Stimulated activated CD8-positive, alpha-beta memory T cell treated with anti-CD3 and anti-CD28 coated beads, Interleukin-7, amount 100 ng/mL, for 48 hours (primary cell): ENCODE data around the gene OR6C76.
"Not testable (repeated sequence)": the region's sequence is repeated elsewhere in the genome, so short reads cannot be mapped to it uniquely, and the experiment has no call there.

ENCODE experiments used
- DNase-seq, 2 donors: peaks; one replicate each; pipeline ENCODE4 v3.0.0-alpha.2; 2020; ENCODE audit warnings: low read depth in 1 of 2; ENCODE audit errors: extremely low read depth in 1 of 2

The OR6C76 gene

GRCh38 chr12:55425954-55426353 is at the start of gene OR6C76:
TSS of gene OR6C76 (plus strand) at chr12:55426254. CDS start at chr12:55426254, 0 bp downstream.
- no peak for DNase-seq

DNA sequence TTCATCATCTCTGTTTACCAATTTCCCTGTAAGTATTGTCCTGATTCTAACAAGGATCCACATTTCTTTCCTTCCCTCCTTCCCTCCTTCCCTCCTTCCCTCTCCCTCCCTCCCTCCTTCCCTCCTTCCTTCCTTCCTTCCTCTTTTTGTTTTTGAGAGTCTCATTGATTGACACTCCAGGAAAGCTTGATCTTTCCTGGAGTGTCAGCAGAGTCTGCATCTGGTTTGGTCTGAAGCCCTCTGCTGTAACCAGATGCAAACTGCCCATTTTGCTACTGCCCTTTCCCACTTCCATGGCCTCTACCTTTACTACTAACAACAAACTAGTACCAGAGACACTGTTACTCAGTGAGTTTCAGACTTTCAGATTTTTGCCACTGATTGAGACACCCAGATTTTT is 40.2 kb upstream of the OR6C76 start:
- DNase-seq: no peak

DNA sequence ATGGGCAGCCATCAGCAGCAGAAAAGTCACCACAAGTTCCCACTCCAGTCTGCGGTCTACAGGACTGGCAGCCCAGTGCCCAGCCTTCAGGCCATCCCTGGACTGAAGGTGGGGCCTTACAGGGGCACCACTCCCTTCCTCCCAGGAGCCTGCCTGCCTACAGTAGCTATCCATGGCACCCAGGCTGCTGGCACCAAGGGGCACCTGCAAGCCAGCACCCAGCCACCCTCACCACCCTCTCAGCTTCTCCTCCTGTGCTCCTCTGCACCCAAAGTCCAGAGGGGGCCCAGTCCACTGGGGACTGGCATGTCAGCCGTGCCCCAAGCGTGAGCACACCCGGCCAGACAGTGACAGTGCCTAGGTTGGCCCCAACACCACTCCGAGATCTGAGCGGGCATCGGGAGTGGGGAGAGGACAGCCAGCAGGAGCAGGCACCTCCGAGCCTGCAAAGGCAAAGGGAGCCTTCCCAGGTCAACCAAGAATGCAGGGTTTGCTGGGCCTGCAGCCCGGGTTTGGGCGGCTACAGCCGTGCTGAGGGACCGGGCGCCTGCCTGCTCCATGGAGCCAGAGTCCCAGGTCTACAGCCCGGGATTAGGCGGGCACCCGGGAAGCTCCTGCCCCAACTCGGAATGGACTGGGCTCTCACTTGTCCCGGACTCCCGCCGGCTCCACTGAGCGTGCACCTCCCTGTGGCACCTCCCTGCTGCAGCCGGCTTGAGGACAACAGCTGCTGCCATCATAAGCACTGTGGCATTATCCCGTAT is 33.8 kb upstream of the OR6C76 start:
- no peak for DNase-seq

GRCh38 chr12:55396326-55396725 is 29.7 kb upstream of the OR6C76 start:
- no peak for DNase-seq

DNA sequence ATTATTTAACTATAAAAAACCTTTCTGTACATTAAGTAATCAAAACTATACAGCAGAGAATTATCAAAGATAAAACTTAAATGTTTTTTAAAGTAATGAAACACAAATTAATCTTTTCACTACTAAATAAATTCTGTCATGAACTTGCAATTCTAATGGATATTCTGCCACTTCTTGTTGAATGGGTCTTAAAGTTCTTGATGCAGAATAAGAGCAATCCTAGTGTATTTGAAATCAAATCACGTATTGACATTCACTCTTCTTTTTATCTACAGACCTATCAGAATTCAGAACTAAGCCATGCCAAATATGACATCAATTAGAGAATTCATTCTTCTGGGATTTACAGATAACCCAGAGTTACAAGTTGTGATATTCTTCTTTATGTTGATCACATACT is 25.8 kb upstream of the OR6C76 start, which contains the start of gene OR6C65:
OR6C65 (plus strand) TSS at position 301 of the 400 bp plus-strand sequence; CDS start at position 301, 0 bp downstream.
- no peak for DNase-seq

- no peak for DNase-seq
These were observed 18.2 kb upstream of the OR6C76 start for GRCh38 chr12:55407866-55408265.

- not testable (repeated sequence) for DNase-seq
These were observed 16.9 kb upstream of the OR6C76 start for GRCh38 chr12:55409133-55409532.

DNA sequence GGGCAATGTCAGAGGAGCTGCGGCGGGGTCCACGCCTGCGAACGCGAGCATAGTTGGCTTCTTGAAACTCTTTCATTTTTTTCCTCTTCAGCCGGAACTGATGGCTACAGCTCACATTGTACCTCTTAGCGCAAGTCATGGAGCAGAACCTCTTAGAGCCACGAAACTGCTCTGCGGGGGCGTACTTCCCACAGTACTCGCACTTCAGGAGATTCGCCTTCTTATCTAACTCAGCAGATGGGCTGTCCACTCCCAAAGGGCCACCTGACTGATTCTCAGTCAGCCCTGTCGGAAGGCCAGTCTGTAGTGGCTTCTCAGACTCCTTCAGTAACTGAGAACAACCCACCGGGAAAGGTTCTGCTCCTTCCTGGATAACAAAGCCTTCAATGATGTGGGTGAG is 13.9 kb upstream of the OR6C76 start:
- not testable (repeated sequence) for DNase-seq

DNA sequence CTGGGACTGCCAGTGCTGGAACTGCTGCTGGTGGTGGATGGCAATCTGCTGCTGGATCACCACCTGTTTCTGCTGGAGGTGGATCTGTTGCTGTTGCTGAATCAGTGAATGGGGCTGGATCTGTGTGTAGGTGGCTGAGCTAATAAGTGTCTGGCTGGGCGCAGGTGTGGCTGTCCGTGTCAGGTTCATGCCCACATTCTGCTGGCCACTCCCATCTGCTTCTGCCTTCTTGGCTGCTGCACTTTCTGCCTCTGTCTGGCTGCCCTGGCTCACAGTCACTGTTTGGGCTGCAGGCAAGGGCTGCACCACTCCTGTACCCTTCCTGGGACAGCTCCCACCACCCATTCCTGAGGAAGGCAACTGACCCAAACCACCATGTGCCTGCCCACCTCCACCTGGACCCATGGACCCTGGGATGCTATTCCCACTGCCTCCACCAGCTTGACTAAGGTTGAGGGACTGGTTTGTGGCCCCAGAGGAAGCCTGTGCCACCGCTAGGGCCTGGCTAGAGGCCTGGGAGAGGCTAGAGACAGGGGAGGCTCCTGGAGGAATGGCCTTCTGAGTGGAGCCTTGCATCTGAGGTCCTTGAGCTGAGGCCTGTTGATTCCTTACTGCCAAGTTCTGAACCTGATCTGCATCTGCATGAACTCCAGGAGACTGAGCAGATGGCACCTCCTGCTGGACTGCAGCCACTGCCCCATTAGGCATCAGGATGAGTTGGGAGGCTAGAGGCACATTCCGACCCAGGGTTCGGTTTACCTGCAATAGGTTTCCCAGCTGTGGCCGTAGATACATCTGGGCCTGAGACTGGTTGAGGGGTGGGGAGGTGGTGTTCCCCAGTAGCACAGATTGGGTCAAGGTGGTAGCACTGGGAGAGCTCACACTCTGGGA is 12.3 kb upstream of the OR6C76 start:
- not testable (repeated sequence) for DNase-seq

- DNase-seq: not testable (repeated sequence)
These were observed 11.6 kb upstream of the OR6C76 start for GRCh38 chr12:55414396-55414823.

- DNase-seq: not testable (repeated sequence)
These were observed 11.2 kb upstream of the OR6C76 start for GRCh38 chr12:55414889-55415288.

- no peak for DNase-seq
These were observed 9.1 kb upstream of the OR6C76 start for GRCh38 chr12:55416961-55417360.

DNA sequence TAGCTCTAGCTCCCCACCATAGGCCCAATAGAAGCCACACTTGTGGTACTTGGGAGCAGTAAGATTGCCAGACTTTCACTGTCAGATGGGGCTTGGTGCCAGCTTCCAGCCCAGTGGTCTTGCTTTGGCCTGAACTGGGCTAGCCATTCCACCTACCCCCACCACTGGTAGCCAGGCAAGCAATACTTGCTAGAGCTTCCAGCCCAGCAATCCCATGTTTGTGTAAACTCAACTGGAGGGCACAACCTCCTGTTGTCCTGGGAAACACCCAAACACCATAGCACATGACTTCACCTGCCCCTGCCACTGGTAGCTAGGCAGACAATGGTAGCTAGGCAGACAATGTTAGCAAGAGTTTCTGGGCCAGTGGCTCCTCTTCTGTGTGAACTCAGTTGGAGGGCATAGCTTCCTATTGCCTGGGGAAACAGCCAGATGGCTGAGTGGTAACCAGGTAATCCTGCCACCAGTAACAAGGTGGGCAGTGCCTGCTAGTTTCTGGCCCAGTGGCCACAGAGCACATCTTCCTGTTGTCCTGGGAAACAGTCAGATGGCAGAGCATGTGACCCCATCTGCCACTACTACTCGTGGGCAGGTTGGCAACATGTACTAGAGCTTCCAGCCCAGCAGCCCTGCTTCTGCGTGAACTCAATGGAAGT is 5.6 kb upstream of the OR6C76 start:
- no peak for DNase-seq

- no peak for DNase-seq
These were observed 2.5 kb downstream of the OR6C76 start for GRCh38 chr12:55428331-55429243.

GRCh38 chr12:55441233-55441632 is 15.2 kb downstream of the OR6C76 start:
- DNase-seq: not testable (repeated sequence)

GRCh38 chr12:55443776-55444175 is 17.7 kb downstream of the OR6C76 start, which contains the start of gene OR6C2:
TSS of gene OR6C2 (plus strand) at chr12:55444076. CDS start at chr12:55452214, 8,138 bp downstream.
- DNase-seq: no peak

DNA sequence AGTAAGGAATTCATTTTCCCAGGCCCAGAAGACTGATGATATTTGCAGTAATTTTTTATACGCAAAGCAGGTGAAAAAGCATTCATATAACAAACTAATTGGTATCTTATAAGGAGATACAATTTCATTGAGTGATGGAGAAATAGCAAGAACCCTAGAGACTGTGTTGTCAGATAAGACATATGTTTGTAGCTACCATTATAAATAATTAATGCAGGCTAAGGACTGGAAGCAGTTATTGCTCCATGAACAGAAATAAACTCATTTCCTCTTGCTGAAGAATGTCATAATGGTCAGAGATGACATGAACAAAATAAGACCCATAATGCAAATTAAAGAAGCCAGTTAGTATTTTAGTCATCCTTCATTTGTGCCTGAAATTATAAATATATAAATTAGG is 19.3 kb downstream of the OR6C76 start:
- DNase-seq: no peak

GRCh38 chr12:55446326-55446725 is 20.3 kb downstream of the OR6C76 start:
- no peak for DNase-seq

DNA sequence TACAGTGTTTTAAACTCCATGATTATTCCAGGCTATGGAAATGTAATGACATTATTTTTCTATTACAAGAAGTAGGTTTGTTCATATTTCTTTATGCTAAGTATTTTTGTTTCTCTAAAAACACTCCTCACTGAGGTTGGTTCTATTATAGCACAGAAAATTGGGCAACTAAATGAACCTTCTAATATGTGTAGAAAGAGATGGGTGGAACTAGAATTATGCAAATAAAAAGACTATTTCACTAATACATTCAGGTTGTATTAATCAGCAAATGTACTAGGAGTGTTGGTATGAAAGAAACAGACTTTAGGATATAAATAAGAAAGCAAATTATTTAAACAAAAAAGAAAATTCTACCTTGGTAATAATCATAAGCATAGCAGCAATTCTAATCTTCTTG is 22.8 kb downstream of the OR6C76 start:
- no peak for DNase-seq

DNA sequence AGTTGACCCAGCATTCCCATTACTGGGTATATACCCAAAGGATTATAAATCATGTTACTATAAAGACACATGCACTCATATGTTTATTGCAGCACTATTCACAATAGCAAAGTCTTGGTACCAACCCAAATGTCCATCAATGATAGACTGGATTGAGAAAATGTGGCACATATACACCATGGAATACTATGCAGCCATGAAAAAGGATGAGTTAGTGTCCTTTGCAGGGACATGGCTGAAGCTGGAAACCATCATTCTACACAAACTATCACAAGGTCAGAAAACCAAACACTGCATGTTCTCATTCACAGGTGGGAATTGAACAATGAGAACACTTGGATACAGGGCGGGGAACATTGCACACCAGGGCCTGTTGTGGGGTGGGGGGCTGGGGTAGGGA is 38.9 kb downstream of the OR6C76 start:
- not testable (repeated sequence) for DNase-seq
